Smooth muscle cell (in vitro differentiated cells): Measurements from ENCODE around the gene NR1H2. TPM values are rescaled to one million over a fixed set of nuclear protein-coding genes. Genes with fewer than 3 reads are reported as not detected.

Source experiments
- DNase-seq: peaks from one replicate; lab custom pipeline; 2025; ENCODE audit not compliant: unreplicated experiment; lab: John Stamatoyannopoulos, UW
- H2AFZ ChIP-seq: fragments of 200-600 bp; sonication (generic); 2 replicates; pipeline ENCODE4 v1.6.0; 2016; ENCODE audit warnings: antibody characterized with exemption, low read depth, mild to moderate bottlenecking
- H3F3A ChIP-seq: fragments of 200-600 bp; sonication (generic); 2 replicates; pipeline ENCODE4 v1.6.0; 2017; ENCODE audit warnings: antibody characterized with exemption, low read depth
- H3K27ac ChIP-seq: fragments of 200-600 bp; sonication (generic); 2 replicates; pipeline ENCODE4 v1.5.1; 2016; ENCODE audit warnings: low read depth, mild to moderate bottlenecking
- H3K27me3 ChIP-seq: fragments of 200-600 bp; sonication (generic); 2 replicates; pipeline ENCODE4 v1.6.1; 2016; ENCODE audit warnings: low read depth, mild to moderate bottlenecking
- H3K36me3 ChIP-seq: fragments of 200-600 bp; sonication (generic); 2 replicates; pipeline ENCODE4 v1.5.1; 2016; ENCODE audit warnings: low read depth
- H3K4me1 ChIP-seq: fragments of 200-600 bp; sonication (generic); 2 replicates; pipeline ENCODE4 v1.5.1; 2016; ENCODE audit warnings: low read depth
- H3K4me2 ChIP-seq: fragments of 200-600 bp; sonication (generic); 2 replicates; pipeline ENCODE4 v1.6.0; 2016; ENCODE audit warnings: mild to moderate bottlenecking
- H3K4me3 ChIP-seq: fragments of 200-600 bp; sonication (generic); 2 replicates; pipeline ENCODE4 v1.5.1; 2016; ENCODE audit warnings: mild to moderate bottlenecking
- H3K79me2 ChIP-seq: fragments of 200-600 bp; sonication (generic); 2 replicates; pipeline ENCODE4 v1.6.0; 2016; ENCODE audit warnings: low read depth, mild to moderate bottlenecking
- H3K9ac ChIP-seq: fragments of 200-600 bp; sonication (generic); 2 replicates; pipeline ENCODE4 v1.6.0; 2016; ENCODE audit warnings: low read depth
- H3K9me3 ChIP-seq: fragments of 200-600 bp; sonication (generic); replicated peaks from 2 replicates; pipeline ENCODE4 v1.5.1; 2016; ENCODE audit warnings: low read depth
- H4K20me1 ChIP-seq: fragments of 200-600 bp; sonication (generic); 2 replicates; pipeline ENCODE4 v1.6.0; 2016; ENCODE audit warnings: low read depth
- WGBS: methylation state at CpG from one replicate; pipeline ENCODE4 v1.1.7; 2016; ENCODE audit warnings: low lambda C conversion rate; 5-methylcytosine and 5-hydroxymethylcytosine counted together
- polyA plus RNA-seq: library from polyadenylated mRNA; unstranded; fragments of >200 nt; fragmentation: Nextera tagmentation; extraction: Ambion mirVana; gene quantifications from 2 replicates; pipeline ENCODE4 v1.2.1, GENCODE V29; 2016
- total RNA-seq: library from RNA; depleted of rRNA; stranded (reverse); fragments of >200 nt; gene quantifications from 2 replicates; pipeline ENCODE4 v1.2.3, GENCODE V29; 2014
- TF ChIP-seq, protein P1 (sequence below): fragments of 200-600 bp; sonication (generic); IDR thresholded peaks from 2 replicates; pipeline ENCODE4 v1.5.1; 2017; ENCODE audit warnings: borderline replicate concordance, mild to moderate bottlenecking, antibody characterized with exemption; ENCODE audit not compliant: insufficient read depth, poor library complexity, severe bottlenecking

NR1H2 gene
- total and polyA plus RNA-seq, 2 experiments from 2014 or later = 39.5 to 69.7 TPM

DNA sequence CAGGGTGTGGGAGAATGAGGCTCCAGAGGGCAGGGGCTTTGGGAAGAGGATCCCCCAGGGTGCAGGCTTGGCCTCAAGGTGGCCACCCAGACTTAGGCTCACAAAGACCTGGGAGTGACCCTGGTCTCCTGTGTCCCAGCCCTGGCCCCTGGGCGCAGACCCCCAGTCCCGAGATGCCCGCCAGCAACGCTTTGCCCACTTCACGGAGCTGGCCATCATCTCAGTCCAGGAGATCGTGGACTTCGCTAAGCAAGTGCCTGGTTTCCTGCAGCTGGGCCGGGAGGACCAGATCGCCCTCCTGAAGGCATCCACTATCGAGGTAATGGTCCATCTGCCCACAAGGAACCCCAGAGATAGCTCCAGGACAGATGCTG, 2.6 kb downstream of the NR1H2 start:
- DNase-seq = no peak
- Histone ChIP-seq H3K4me1 (no peaks in the 10 kb centered on the region), H3K27ac (no peak overlapping the region), H3K4me3 (no peak overlapping the region), H3K9me3 (no peaks in the 10 kb centered on the region), H3K27me3 (no peaks in the 10 kb centered on the region), H3F3A (no peaks in the 10 kb centered on the region), H4K20me1 (peaks cover 12% of the 10 kb centered on the region), H3K4me2 (no peak overlapping the region), H3K79me2 (no peaks in the 10 kb centered on the region), H3K36me3 (no peaks in the 10 kb centered on the region), H2AFZ (no peak overlapping the region), H3K9ac (no peak overlapping the region)
- WGBS = 100% methylated on average over 8 of the region's 10 CpGs
- TF ChIP-seq, protein P1, sequence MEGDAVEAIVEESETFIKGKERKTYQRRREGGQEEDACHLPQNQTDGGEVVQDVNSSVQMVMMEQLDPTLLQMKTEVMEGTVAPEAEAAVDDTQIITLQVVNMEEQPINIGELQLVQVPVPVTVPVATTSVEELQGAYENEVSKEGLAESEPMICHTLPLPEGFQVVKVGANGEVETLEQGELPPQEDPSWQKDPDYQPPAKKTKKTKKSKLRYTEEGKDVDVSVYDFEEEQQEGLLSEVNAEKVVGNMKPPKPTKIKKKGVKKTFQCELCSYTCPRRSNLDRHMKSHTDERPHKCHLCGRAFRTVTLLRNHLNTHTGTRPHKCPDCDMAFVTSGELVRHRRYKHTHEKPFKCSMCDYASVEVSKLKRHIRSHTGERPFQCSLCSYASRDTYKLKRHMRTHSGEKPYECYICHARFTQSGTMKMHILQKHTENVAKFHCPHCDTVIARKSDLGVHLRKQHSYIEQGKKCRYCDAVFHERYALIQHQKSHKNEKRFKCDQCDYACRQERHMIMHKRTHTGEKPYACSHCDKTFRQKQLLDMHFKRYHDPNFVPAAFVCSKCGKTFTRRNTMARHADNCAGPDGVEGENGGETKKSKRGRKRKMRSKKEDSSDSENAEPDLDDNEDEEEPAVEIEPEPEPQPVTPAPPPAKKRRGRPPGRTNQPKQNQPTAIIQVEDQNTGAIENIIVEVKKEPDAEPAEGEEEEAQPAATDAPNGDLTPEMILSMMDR = no peak

DNA sequence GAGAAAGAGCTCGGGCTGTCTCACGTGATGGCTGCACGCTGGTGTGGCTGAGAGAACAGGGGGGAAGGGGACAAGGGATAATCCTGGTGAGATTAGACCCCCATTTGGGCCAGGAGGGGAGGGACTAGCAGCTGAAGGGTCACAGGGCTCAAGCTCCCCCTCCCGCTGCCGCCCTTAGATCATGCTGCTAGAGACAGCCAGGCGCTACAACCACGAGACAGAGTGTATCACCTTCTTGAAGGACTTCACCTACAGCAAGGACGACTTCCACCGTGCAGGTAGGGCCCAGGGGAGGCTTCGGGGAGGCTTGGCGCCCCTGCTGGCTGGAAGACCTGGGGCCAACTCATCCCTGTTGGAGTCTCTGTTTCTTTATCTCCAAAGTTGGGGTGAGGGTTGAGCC, 3.3 kb downstream of the NR1H2 start:
- Histone ChIP-seq H3K79me2 (no peaks in the 10 kb centered on the region), H3F3A (peaks cover 1% of the 10 kb centered on the region), H2AFZ (no peak overlapping the region), H3K27me3 (no peaks in the 10 kb centered on the region), H3K4me3 (no peak overlapping the region), H3K9me3 (no peaks in the 10 kb centered on the region), H3K9ac (no peak overlapping the region), H3K4me1 (no peaks in the 10 kb centered on the region), H3K27ac (no peak overlapping the region), H4K20me1 (peaks cover 12% of the 10 kb centered on the region), H3K4me2 (no peak overlapping the region), H3K36me3 (no peaks in the 10 kb centered on the region)
- TF ChIP-seq, protein P1 = no peak
- 97% methylated on average over 11 of the region's 11 CpGs for WGBS
- DNase-seq = no peak

DNA sequence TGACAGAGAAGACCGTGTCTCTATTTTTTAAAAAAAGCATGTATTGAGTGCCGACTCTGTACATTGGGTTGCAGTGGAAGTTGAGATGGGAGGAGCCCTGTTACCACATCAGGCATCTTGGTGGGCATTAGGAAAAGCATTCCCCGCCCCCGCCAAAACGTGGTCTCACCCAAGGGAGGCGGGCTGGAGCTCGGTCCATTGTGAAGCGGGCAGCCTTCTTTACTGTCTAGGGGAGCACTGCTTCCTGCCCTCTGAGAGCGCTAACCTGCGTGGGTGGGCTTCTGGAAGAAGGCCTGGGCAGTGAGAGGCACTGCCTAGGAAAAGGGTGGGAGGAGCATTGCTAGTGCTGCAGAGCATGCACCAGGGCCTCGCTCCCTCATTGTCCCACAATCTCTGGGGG, 3.9 kb downstream of the NR1H2 start:
- Histone ChIP-seq H3K9ac (no peak overlapping the region), H3K4me1 (no peaks in the 10 kb centered on the region), H2AFZ (no peak overlapping the region), H3K27me3 (no peaks in the 10 kb centered on the region), H3K79me2 (no peaks in the 10 kb centered on the region), H3K4me2 (no peak overlapping the region), H3K27ac (no peak overlapping the region), H4K20me1 (peaks cover 12% of the 10 kb centered on the region), H3K36me3 (no peaks in the 10 kb centered on the region), H3K4me3 (no peak overlapping the region), H3F3A (peaks cover 5% of the 10 kb centered on the region), H3K9me3 (no peaks in the 10 kb centered on the region)
- no peak for DNase-seq
- TF ChIP-seq, protein P1 = no peak
- WGBS = 95% methylated on average over 11 of the region's 11 CpGs

DNA sequence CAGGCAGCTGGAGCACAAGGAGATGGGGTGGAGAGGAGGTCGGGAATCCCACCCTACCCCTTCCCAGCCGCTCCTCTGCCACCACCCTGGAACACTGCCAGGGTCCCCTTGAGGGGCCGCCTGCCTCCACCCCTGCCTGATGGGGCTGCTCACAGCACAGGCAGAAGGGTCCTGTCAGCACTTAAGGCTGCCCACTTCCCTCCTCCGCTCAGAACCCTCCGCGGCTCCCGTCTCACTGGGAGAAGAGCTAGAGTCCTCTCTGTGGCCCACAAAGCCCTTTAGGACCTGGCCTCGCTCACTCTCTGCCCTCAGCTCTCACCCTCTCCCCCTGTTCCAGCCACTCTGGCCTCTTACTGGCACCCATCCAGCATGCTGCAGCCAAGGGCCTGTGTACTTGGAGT, 4.5 kb downstream of the NR1H2 start:
- H3K36me3 ChIP-seq = no peaks in the 10 kb centered on the region
- no peak overlapping the region for H2AFZ ChIP-seq
- no peak overlapping the region for H3K4me3 ChIP-seq
- H3K27me3 ChIP-seq = no peaks in the 10 kb centered on the region
- H3K4me1 ChIP-seq = no peaks in the 10 kb centered on the region
- TF ChIP-seq, protein P1 = no peak
- peaks cover 3% of the 10 kb centered on the region for H3K79me2 ChIP-seq
- H4K20me1 ChIP-seq = peaks cover 12% of the 10 kb centered on the region
- H3F3A ChIP-seq = peaks cover 5% of the 10 kb centered on the region
- no peaks in the 10 kb centered on the region for H3K9me3 ChIP-seq
- no peak overlapping the region for H3K4me2 ChIP-seq
- H3K9ac ChIP-seq = no peak overlapping the region
- H3K27ac ChIP-seq = no peak overlapping the region
- 100% methylated on average over 5 of the region's 8 CpGs for WGBS
- DNase-seq = no peak
